H9 (cell line): ENCODE data around the gene USP7. TPM values are rescaled to one million over a fixed set of nuclear protein-coding genes. Genes with fewer than 3 reads are reported as not detected.

Source experiments
- DNase-seq: peaks from one replicate; pipeline ENCODE4 v3.0.0-alpha.2; 2017
- H2AFZ ChIP-seq: one replicate; pipeline ENCODE4 v1.6.1; 2013; ENCODE audit warnings: mild to moderate bottlenecking, low read length, control low read depth, moderate library complexity
- H2AK5ac ChIP-seq: 2 replicates; pipeline ENCODE4 v1.6.1; 2013; ENCODE audit warnings: low read length, control low read depth, mixed read lengths; ENCODE audit not compliant: insufficient read length
- H2BK120ac ChIP-seq: one replicate; pipeline ENCODE4 v1.6.1; 2013; ENCODE audit warnings: low read depth, mild to moderate bottlenecking, low read length, control low read depth, inconsistent platforms; ENCODE audit not compliant: poor library complexity, severe bottlenecking
- H2BK12ac ChIP-seq: 2 replicates; pipeline ENCODE4 v1.6.1; 2013; ENCODE audit warnings: low read length, control low read depth, mixed read lengths, low read depth; ENCODE audit not compliant: insufficient read length
- H2BK15ac ChIP-seq: 2 replicates; pipeline ENCODE4 v1.6.1; 2013; ENCODE audit warnings: low read depth, low read length, control low read depth
- H2BK20ac ChIP-seq: one replicate; pipeline ENCODE4 v1.6.1; 2013; ENCODE audit warnings: low read depth, mild to moderate bottlenecking, low read length, control low read depth, inconsistent platforms; ENCODE audit not compliant: poor library complexity, severe bottlenecking
- H2BK5ac ChIP-seq: 2 replicates; pipeline ENCODE4 v1.6.1; 2013; ENCODE audit warnings: low read length, control low read depth, mixed read lengths; ENCODE audit not compliant: insufficient read length
- H3K14ac ChIP-seq: 2 replicates; pipeline ENCODE4 v1.6.1; 2013; ENCODE audit warnings: low read length, control low read depth; ENCODE audit not compliant: insufficient read depth
- H3K18ac ChIP-seq: 2 replicates; pipeline ENCODE4 v1.6.1; 2013; ENCODE audit warnings: low read depth, mild to moderate bottlenecking, mixed read lengths, low read length, control low read depth; ENCODE audit not compliant: insufficient read length
- H3K23ac ChIP-seq: 2 replicates; pipeline ENCODE4 v1.6.1; 2013; ENCODE audit warnings: low read length, control low read depth, mixed read lengths, low read depth; ENCODE audit not compliant: insufficient read length
- H3K23me2 ChIP-seq: 2 replicates; pipeline ENCODE4 v1.6.1; 2013; ENCODE audit warnings: low read depth, mild to moderate bottlenecking, mixed read lengths, low read length, control low read depth; ENCODE audit not compliant: insufficient read length, poor library complexity, severe bottlenecking
- H3K27ac ChIP-seq: 2 replicates; pipeline ENCODE4 v1.5.1; 2013; ENCODE audit warnings: low read length, control low read depth, mixed read lengths, low read depth; ENCODE audit not compliant: insufficient read length
- H3K27me3 ChIP-seq: 2 replicates; pipeline ENCODE4 v1.6.1; 2013; ENCODE audit warnings: low read length, control low read depth, inconsistent platforms; ENCODE audit not compliant: insufficient read depth
- H3K4ac ChIP-seq: 2 replicates; pipeline ENCODE4 v1.6.1; 2013; ENCODE audit warnings: low read depth, mild to moderate bottlenecking, control low read depth, inconsistent platforms, low read length, moderate library complexity
- H3K4me1 ChIP-seq: 2 replicates; pipeline ENCODE4 v1.6.1; 2013; ENCODE audit warnings: low read length, control low read depth, inconsistent platforms; ENCODE audit not compliant: insufficient read depth
- H3K4me2 ChIP-seq: 2 replicates; pipeline ENCODE4 v1.6.1; 2013; ENCODE audit warnings: low read length, control low read depth, mixed read lengths; ENCODE audit not compliant: insufficient read length, insufficient read depth
- H3K56ac ChIP-seq: 2 replicates; pipeline ENCODE4 v1.6.1; 2013; ENCODE audit warnings: low read depth, mild to moderate bottlenecking, mixed read lengths, low read length, control low read depth; ENCODE audit not compliant: insufficient read length
- H3K79me1 ChIP-seq: 2 replicates; pipeline ENCODE4 v1.6.1; 2013; ENCODE audit warnings: low read depth, mild to moderate bottlenecking, moderate library complexity, low read length, control low read depth, inconsistent platforms; ENCODE audit not compliant: insufficient read depth, poor library complexity, severe bottlenecking
- H3K79me2 ChIP-seq: 2 replicates; pipeline ENCODE4 v1.6.1; 2013; ENCODE audit warnings: low read length, control low read depth, inconsistent platforms; ENCODE audit not compliant: insufficient read depth
- H3K9ac ChIP-seq: 2 replicates; pipeline ENCODE4 v1.6.1; 2013; ENCODE audit warnings: low read length, control low read depth, mixed read lengths; ENCODE audit not compliant: insufficient read length; ENCODE audit errors: extremely low read depth
- H3K9me3 ChIP-seq: one replicate; pipeline ENCODE4 v1.6.1; 2013; ENCODE audit warnings: low read depth, low read length, inconsistent platforms; ENCODE audit not compliant: control insufficient read depth
- H3T11ph ChIP-seq: one replicate; pipeline ENCODE4 v1.6.1; 2013; ENCODE audit warnings: mild to moderate bottlenecking, low read length, control low read depth, inconsistent platforms
- H4K20me1 ChIP-seq: one replicate; pipeline ENCODE4 v1.6.1; 2013; ENCODE audit not compliant: control insufficient read depth, insufficient read length, insufficient read depth
- H4K5ac ChIP-seq: 2 replicates; pipeline ENCODE4 v1.6.1; 2013; ENCODE audit warnings: low read depth, mild to moderate bottlenecking, mixed read lengths, low read length, control low read depth; ENCODE audit not compliant: insufficient read length
- H4K8ac ChIP-seq: replicated peaks from 2 replicates; pipeline ENCODE4 v1.6.1; 2013; ENCODE audit warnings: low read length, control low read depth, mixed read lengths, low read depth; ENCODE audit not compliant: insufficient read length
- H4K91ac ChIP-seq: 2 replicates; pipeline ENCODE4 v1.6.1; 2013; ENCODE audit warnings: low read depth, mild to moderate bottlenecking, moderate library complexity, mixed read lengths, low read length, control low read depth; ENCODE audit not compliant: insufficient read length
- H3K27ac Mint-ChIP-seq, 3 experiments: 2 replicates in 2 of 3; 3 replicates in 1 of 3; pipeline ENCODE4 v1.8.0; 2020 to 2021; ENCODE audit warnings: mixed read lengths in 3 of 3, mild to moderate bottlenecking in 1 of 3, moderate library complexity in 1 of 3
- H3K27me3 Mint-ChIP-seq: 2 replicates; pipeline ENCODE4 v1.8.0; 2021; ENCODE audit warnings: low read depth, mild to moderate bottlenecking, moderate library complexity, mixed read lengths
- H3K36me3 Mint-ChIP-seq, 3 experiments: 2 replicates in 2 of 3; 3 replicates in 1 of 3; pipeline ENCODE4 v1.8.0; 2020 to 2021; ENCODE audit warnings: low read depth in 3 of 3, mixed read lengths in 3 of 3; ENCODE audit not compliant: insufficient read depth in 1 of 3
- H3K4me1 Mint-ChIP-seq, 2 experiments: 2 replicates each; pipeline ENCODE4 v1.8.0; 2020; ENCODE audit warnings: mixed read lengths in 2 of 2
- H3K4me3 Mint-ChIP-seq, 2 experiments: 2 replicates in 1 of 2; 3 replicates in 1 of 2; pipeline ENCODE4 v1.8.0; 2020 to 2021; ENCODE audit warnings: mild to moderate bottlenecking in 2 of 2, mixed read lengths in 2 of 2, moderate library complexity in 1 of 2
- H3K9me3 Mint-ChIP-seq, 2 experiments: 2 replicates in 1 of 2; 3 replicates in 1 of 2; pipeline ENCODE4 v1.8.0; 2020; ENCODE audit warnings: mild to moderate bottlenecking in 2 of 2, mixed read lengths in 2 of 2, moderate library complexity in 1 of 2
- WGBS: extraction: QIAGEN DNeasy Blood & Tissue Kit; methylation state at CpG from one replicate; pipeline ENCODE4 v1.1.7; 2013; ENCODE audit warnings: missing lambda C conversion rate, low lambda C conversion rate, mixed read lengths; ENCODE audit not compliant: insufficient read length; ENCODE audit errors: extremely low coverage; 5-methylcytosine and 5-hydroxymethylcytosine counted together
- total RNA-seq: library from RNA; stranded (reverse); gene quantifications from 2 replicates; pipeline ENCODE4 v1.2.1, GENCODE V29; 2021
- TF ChIP-seq, protein P1 (sequence below): fragments of 200-600 bp; sonication (generic); conservative IDR thresholded peaks from 3 replicates; pipeline ENCODE4 v1.8.0; 2021; ENCODE audit warnings: antibody characterized with exemption, mild to moderate bottlenecking

USP7 gene
- total RNA-seq, 1 experiment from 2014 or later: 192 TPM

DNA sequence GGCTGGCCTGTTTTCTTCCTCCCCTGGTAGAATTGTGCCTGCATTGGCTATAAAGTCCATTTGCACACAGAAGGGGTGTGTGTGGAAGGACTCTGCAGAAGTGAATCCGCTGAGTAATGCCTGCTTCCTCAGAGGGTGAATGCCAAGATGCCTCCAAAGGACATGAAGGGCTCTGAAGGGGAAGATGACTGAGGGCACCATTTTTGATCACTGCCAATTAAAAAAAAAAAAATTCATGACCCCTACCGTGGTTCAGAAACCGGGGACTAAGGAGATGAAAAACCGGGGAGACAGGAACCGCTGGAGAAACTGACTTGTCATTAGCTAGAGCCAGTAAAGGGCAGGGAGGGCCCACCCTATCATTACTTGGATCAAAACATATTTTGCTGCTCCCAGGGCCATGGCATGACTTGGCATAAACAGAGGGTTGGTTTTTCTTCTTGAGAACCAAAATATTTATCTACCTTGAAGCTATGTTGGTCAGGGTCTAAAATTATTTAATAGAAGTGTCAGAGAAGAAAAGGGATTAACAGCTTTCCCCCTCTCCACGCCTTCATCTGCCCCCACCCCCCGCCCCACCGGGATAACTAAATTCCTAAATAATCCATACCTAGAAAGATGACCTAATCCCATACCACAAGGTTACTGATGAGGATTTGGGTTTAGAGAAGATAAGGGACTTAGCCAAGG lies 3.6 kb upstream of the USP7 start:
- peaks cover 18% of the 10 kb centered on the region for H3K27me3 Mint-ChIP-seq
- H4K91ac ChIP-seq: no peak overlapping the region
- peak overlapping the region; percentile 88 for H3K4me2 ChIP-seq
- H3K79me2 ChIP-seq: peaks cover 5% of the 10 kb centered on the region; the same call in 1 of the 2 replicates
- no peak overlapping the region for H2BK20ac ChIP-seq
- no peak overlapping the region for H3K56ac ChIP-seq
- H2BK12ac ChIP-seq: peak overlapping the region; percentile 72
- no peak for DNase-seq
- no peak overlapping the region for H3K27ac ChIP-seq
- peak overlapping the region in 1 of 2 experiments; percentile 73; a peak in 1 of 5 replicates for H3K4me3 Mint-ChIP-seq
- TF ChIP-seq, protein P1, sequence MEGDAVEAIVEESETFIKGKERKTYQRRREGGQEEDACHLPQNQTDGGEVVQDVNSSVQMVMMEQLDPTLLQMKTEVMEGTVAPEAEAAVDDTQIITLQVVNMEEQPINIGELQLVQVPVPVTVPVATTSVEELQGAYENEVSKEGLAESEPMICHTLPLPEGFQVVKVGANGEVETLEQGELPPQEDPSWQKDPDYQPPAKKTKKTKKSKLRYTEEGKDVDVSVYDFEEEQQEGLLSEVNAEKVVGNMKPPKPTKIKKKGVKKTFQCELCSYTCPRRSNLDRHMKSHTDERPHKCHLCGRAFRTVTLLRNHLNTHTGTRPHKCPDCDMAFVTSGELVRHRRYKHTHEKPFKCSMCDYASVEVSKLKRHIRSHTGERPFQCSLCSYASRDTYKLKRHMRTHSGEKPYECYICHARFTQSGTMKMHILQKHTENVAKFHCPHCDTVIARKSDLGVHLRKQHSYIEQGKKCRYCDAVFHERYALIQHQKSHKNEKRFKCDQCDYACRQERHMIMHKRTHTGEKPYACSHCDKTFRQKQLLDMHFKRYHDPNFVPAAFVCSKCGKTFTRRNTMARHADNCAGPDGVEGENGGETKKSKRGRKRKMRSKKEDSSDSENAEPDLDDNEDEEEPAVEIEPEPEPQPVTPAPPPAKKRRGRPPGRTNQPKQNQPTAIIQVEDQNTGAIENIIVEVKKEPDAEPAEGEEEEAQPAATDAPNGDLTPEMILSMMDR: no peak
- no peak overlapping the region for H2AFZ ChIP-seq
- no peak overlapping the region for H2BK120ac ChIP-seq
- H3K9me3 ChIP-seq: no peaks in the 10 kb centered on the region
- H3K27me3 ChIP-seq: no peaks in the 10 kb centered on the region
- peaks cover 0 to 2% (median 0%) of the 10 kb centered on the region in 3 experiments; a peak in 3 of 7 replicates for H3K36me3 Mint-ChIP-seq
- H3K18ac ChIP-seq: no peak overlapping the region
- peaks cover 13% of the 10 kb centered on the region for H3K23me2 ChIP-seq
- no peak overlapping the region for H2AK5ac ChIP-seq
- no CpG with 5 or more reads among the region's 8 CpGs for WGBS
- H3K4me1 ChIP-seq: peaks cover 12% of the 10 kb centered on the region
- H3K4ac ChIP-seq: no peak overlapping the region
- no peak overlapping the region for H2BK15ac ChIP-seq
- no peak overlapping the region for H4K5ac ChIP-seq
- H3K4me1 Mint-ChIP-seq: peaks cover 23 to 29% of the 10 kb centered on the region in 2 experiments
- no peak overlapping the region for H4K8ac ChIP-seq
- H4K20me1 ChIP-seq: no peaks in the 10 kb centered on the region
- H3K27ac Mint-ChIP-seq: peak overlapping the region in 1 of 3 experiments; percentile 83; a peak in 1 of 7 replicates
- no peaks in the 10 kb centered on the region for H3K79me1 ChIP-seq
- H3K9me3 Mint-ChIP-seq: peaks cover 0 to 5% of the 10 kb centered on the region in 2 experiments; a peak in 1 of 5 replicates
- no peak overlapping the region for H3K14ac ChIP-seq
- H3K23ac ChIP-seq: no peak overlapping the region
- H3T11ph ChIP-seq: no peak overlapping the region
- no peak overlapping the region for H2BK5ac ChIP-seq
- H3K9ac ChIP-seq: no peak overlapping the region
